ENCODE measurements around the gene SYT6.
"Not testable (repeated sequence)": the region's sequence is repeated elsewhere in the genome, so short reads cannot be mapped to it uniquely, and the experiment has no call there.

GRCh38 chr1:114069762-114070161, 83.9 kb downstream of the SYT6 start:
- TF ChIP-seq NFRKB (IDR thresholded peaks at IDR 0.05); L3MBTL2 (conservative IDR thresholded peaks at IDR 0.05); FOXA1 (IDR thresholded peaks at IDR 0.05); PKNOX1 (IDR thresholded peaks at IDR 0.05); TARDBP (IDR thresholded peaks at IDR 0.05); HDGF (IDR thresholded peaks at IDR 0.05; ENCODE audit: borderline replicate concordance); FOXK2 (IDR thresholded peaks at IDR 0.05); ARNT (IDR thresholded peaks at IDR 0.05); SUZ12 (IDR thresholded peaks at IDR 0.05): not testable (repeated sequence)

All from HEK293T (cell line).